SU-DHL-6 (cell line): Measurements from ENCODE around the gene SMYD4.

ENCODE experiments used
- EZH2phosphoT487 ChIP-seq: fragments of 200-600 bp; sonication (generic), shearing (Covaris generic); conservative IDR thresholded peaks from 2 replicates; pipeline ENCODE4 v1.6.1; 2018; ENCODE audit warnings: mild to moderate bottlenecking, antibody characterized with exemption, low read length, moderate library complexity, mixed read lengths
- TF ChIP-seq, protein P1 (sequence below): fragments of 200-600 bp; sonication (generic); IDR thresholded peaks from one replicate; pipeline ENCODE4 v1.5.1; 2017; ENCODE audit warnings: antibody characterized with exemption, mild to moderate bottlenecking, low read length, moderate library complexity; ENCODE audit not compliant: insufficient read depth, poor library complexity, severe bottlenecking

DNA sequence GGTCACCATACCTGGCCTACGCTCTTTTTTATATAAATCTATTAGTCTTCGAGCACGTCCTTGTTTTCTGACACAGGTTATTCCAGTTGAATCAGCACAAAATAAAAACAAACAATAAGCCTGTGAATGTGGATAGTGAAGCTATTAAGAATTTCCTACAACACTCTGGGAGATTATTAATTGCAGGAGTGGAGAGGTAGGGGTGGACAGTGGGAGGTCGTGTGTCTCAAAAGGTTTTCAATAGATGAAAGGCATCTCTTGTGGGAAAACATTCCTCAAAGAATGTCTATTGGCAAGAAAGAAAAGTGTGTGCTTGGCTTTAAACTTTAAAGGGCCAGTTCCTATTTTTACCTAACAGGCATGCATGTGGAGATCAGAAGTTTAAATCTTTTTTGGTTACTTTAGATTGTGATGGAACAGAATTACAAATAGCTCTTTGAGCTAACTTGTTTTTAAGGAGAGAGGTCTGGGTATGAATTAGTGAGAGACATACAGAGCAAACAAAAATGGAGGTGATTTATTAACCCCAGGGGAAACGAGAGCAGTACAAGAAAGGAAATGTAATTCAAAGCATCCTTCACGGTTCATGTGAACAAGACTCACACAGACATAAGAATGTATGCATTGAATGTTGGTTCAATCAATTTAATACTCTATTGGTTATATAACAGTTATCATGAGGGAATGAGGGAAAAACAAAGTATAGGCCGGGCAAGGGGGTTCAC is 9.0 kb downstream of the SMYD4 start:
- TF ChIP-seq, protein P1, sequence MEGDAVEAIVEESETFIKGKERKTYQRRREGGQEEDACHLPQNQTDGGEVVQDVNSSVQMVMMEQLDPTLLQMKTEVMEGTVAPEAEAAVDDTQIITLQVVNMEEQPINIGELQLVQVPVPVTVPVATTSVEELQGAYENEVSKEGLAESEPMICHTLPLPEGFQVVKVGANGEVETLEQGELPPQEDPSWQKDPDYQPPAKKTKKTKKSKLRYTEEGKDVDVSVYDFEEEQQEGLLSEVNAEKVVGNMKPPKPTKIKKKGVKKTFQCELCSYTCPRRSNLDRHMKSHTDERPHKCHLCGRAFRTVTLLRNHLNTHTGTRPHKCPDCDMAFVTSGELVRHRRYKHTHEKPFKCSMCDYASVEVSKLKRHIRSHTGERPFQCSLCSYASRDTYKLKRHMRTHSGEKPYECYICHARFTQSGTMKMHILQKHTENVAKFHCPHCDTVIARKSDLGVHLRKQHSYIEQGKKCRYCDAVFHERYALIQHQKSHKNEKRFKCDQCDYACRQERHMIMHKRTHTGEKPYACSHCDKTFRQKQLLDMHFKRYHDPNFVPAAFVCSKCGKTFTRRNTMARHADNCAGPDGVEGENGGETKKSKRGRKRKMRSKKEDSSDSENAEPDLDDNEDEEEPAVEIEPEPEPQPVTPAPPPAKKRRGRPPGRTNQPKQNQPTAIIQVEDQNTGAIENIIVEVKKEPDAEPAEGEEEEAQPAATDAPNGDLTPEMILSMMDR: no peak
- no peak for TF ChIP-seq EZH2phosphoT487
